Measurements from ENCODE around the gene TRPM2.
"Not testable (repeated sequence)": the region's sequence is repeated elsewhere in the genome, so short reads cannot be mapped to it uniquely, and the experiment has no call there.

TRPM2 gene

DNA sequence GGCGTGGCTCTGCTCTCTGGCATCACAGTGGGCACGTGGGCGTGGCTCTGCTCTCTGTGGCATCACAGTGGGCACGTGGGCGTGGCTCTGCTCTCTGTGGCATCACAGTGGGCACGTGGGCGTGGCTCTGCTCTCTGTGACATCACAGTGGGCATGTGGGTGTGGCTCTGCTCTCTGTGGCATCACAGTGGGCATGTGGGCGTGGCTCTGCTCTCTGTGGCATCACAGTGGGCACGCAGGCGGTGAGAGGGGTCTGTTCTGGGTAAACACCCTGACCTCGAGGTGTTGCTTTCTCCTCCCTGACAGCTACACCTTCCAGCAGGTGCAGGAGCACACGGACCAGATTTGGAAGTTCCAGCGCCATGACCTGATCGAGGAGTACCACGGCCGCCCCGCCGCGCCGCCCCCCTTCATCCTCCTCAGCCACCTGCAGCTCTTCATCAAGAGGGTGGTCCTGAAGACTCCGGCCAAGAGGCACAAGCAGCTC lies 64.2 kb downstream of the TRPM2 start:
- DNase-seq, result not testable (repeated sequence)

DNA sequence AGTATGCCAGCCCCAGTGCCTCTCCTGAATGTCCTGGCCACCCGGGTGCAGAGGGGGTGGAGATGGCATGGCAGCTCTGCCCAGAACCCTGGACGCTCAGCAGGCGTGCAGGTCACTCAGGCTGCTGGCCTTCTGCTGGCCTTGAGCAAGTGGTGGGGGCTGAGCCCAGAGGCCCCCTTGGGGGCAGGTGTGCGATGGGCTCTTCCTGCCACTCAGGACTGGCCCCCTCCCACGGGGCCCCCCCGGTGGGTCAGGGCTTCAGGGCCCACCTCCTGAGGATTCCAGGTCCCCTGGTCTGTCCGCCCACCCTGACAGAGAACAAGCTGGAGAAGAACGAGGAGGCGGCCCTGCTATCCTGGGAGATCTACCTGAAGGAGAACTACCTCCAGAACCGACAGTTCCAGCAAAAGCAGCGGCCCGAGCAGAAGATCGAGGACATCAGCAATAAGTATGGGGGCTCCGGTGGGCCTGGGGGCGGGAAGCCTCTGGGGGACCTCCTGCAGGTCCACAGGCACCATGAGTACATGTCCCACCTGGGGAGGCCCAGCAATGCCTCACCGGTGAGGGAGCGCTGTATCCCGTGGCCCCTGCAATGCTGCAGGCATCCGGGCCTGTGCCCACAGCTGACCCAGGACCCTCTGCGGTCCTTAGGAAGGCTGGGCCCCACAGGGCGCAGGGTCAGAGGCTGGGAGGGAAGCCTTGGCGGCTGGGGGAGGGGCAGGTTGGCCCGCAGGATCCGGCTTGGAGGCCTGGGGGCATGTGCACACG lies 64.9 kb downstream of the TRPM2 start:
- no peak for DNase-seq

DNA sequence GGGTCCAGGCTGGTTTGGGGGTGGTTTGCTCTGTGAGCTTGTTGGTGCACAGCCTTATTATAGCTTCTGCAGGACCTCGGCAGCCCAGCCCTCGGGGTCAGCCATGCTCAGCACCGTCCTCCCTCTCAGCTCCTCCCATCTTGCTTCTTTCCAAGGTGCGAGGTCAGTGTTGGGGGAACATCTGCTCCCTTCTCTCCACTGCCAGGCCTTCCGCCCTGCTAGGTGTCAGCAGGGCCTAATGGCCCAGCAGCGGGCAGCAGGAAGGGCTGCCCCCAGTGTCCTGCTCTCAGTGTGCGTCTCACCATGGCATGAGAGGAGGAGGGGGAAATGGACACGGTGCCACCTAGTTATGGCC lies 65.4 kb downstream of the TRPM2 start:
- DNase-seq, result no peak

DNA sequence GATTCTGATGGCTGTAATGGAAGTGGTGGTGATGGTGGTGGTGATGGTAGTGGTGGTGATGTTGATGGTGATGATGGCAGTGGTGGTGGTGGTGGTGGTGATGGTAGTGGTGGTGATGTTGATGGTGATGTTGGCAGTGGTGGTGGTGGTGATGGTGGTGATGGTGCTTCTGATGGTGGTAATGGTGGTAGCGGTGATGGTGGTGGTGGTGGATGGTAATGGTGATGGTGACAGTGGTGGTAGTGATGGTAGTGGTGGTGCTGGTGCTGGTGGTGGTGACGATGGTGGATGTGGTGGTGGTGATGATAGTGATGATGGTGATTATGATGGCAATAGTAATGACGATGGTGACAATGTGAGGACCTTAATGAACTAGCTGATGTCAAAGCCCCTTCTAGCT lies 66.3 kb downstream of the TRPM2 start:
- no peak for DNase-seq

DNA sequence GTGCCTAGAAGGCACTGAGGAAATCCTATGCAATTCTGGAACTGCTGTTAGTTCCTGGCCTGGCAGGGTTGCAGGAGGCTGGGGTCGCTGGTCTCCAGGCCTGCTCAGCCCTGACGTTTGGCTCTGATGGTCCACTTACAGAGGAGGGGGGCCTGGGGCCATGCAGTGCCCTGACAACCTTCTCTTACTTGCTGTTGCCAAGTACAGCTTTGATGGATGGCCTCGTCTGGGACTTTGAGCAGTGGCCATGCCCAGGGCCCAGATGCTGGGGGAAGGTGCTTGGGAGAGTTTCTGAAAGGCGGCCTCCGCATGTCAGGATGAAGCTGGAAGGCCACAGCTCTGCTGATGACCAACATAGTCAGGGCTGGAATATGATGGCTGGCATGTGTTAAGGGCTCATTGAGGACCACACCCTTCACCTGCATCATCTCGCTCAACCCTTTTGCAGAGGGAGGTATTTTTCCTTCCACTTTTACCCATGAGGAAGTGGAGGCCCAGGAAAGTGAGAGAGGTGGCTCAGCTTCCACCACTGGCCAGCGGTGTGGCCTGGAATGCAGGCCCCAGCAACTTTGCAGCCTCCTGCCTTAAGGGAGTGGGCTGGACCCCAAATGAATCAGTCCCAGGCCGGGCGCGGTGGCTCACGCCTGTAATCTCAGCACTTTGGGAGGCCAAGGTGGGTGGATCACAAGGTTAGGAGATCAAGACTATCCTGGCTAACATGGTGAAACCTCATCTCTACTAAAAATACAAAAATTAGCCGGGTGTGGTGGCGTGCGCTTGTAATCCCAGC lies 67.2 kb downstream of the TRPM2 start:
- DNase-seq, result no peak

DNA sequence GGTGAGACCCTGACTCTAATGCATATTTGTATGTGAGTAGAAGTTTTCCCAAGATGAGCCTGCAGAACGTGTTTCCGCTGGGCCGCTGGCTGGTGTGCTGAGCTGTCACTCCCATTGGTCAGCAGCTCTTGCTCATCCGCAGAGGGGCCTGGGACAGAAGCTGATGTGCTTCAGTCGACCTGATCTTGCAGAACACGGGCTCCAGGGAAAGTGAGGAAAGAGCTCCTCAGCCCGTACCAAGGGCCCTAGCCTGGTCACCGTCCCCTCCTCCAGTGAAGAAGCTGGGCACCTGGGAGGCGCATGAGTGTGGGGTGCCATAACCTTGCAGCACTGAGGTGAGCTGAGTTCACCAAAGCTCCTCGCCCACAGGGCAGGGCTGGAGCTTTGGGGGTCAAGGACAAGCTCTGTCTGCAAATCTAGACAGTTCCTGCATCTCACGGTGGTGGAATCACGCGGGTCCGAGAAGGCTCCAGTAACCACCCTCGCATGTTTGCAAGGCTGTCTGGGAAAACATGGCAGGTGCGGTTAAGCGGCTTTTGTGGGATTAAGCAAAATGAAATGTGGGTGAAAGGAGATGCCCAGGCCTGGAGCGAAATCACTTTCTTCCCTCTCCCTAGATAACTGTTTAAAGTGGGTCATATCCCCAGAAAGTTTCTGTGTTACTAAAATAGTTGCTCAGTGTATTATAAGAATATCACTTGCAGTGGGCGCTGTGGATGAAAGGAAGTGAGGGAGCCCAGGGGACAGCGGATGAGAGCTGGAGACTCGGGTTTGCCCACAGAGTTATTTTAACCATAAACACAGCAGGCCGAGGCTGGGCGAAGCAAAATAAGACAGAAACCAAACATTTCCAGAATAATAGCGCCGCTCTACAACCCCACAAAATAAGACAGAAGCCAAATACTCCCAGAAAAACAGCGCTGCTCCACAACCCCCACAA lies 68.8 kb downstream of the TRPM2 start:
- no peak for DNase-seq

DNA sequence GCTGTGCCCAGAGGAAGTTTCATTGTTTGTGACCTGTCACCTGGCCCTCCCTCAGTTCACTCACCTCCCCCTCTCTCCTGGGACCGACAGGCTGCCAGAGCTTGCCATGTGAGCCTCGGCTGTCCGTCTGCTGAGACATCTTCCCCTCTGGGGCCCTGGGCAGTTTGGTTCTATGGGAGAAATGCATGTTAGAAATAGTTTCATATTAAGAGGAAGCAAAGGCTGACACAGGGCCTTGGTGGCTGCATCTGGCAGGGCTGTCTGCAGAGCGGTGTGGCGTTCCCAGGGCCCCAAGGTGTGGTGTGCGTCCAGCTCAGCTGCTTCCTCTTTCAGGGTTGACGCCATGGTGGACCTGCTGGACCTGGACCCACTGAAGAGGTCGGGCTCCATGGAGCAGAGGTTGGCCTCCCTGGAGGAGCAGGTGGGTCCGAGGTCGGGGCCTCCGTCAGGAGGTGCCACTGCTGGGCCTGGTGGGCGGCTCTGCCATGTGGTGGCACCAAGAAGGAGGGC lies 69.9 kb downstream of the TRPM2 start:
- no peak for DNase-seq

DNA sequence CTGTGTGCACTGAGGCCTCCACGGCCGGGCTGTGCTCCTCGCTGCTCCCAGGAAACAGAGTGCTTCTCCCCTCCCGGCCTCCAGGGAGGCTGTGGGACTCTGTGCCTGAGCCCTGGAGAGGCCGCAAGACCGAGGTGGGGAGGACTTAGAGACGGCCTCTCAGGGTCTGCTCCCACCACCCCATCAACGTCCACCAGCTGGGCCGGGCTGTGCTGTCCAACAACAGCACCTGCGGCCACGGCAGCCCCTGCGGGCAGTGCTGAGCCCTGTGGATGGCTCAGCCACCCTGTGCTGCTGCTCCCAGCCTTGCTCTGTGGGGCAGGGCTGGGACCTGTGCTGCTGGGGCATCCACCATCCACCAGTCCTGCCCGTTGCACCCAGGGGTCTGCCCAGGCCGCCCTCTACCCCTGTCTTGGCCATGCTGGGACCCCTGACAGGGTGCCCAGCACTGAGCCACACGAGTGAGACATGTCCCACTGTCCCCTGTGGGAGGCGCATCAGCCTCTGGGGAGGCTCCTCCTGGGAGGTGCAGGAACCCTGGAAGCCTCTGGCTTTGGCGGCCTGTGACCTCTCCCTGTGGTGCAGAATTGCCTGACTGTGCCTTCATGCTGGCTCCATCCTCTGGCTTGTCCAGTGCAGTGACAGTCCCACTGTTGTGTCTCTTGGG lies 70.7 kb downstream of the TRPM2 start:
- DNase-seq, result no peak

DNA sequence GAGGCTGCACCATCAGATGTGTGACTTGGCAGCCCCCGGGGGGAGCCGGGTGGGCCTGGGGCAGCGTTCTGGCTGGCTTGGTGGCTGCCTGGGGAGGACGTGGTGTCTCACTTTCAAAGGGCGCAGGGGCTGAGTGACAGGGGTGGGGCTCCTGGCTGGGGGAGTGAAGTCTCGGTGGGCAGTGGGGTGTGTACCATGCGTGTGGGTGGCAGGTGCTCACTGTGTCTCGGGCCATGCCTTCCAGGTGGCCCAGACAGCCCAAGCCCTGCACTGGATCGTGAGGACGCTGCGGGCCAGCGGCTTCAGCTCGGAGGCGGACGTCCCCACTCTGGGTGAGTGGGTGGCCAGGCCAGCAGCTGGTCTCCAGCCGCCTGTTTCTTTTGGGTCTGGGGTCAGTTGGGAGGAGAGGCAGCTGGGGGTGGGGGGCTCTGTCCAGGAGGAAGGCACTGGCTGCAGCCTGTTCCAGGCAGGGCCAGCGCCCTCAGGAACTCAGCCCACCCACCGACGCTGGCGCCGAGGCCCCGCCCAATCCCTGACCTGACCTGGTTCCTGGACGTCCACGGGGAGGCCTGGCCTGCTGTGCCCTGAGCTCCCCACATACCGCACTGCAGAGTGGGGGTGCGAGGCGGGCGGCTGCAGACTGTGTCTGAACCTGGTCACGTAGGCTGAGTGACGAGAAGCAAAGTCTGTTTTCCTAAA lies 71.3 kb downstream of the TRPM2 start:
- no peak for DNase-seq

DNA sequence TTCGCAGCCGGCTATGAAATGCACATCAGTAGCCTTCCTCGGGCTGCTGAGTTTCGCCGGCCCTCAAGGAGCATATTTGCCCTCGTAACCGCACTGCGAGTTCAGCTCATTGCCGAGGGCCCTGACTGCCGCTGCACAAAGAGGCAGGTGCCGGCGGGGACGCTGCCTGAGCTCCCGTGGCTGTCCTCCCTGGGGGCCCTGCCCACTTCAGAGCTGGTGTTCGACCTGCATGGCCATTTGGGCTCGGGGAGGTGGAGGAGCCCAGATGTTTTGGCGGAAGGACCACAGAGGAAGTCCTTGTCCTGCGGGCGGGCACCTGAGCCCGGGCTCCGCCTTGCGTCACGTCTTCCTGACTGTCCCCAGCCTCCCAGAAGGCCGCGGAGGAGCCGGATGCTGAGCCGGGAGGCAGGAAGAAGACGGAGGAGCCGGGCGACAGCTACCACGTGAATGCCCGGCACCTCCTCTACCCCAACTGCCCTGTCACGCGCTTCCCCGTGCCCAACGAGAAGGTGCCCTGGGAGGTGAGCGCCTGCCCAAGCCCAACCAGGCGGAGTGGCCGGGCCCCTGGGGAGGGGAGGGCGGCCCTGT lies 72.0 kb downstream of the TRPM2 start:
- no peak for DNase-seq

DNA sequence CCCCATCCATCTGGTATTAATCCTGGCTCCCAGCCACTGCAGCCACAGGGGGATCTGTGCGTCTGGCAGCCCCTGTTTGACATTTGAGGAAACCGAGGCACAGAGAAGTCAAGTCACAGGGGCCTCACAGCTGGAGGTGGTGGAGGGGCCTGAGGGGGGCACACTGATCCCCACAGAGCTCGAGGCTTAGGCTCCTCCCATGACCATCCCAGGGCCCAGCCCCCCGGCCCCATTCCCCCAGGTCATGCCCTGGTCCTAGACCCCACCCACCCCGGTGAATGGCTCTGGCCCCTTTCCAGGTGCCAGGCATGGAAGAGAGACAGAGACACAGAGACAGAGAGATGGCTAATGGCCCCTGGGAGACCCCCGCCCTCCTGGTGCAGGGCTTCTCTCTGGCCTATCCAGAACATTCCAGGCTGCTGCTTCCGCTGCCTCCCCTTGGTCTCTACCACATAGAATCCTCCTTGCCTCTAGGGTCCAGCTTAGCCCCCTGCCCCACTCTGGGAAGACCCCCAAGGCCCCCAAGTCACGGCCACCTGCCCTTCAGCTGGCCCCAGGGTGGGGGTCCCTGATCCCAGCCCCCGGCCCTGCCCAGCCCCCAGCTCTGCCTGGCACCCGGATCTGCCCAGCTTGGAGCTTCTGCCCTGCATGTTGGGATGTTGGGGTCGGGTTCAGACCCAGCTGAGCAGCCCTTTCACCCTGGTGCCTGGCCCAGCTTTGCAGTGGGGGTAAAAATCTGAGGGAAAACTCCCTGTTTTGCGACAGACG lies 72.7 kb downstream of the TRPM2 start:
- no peak for DNase-seq

DNA sequence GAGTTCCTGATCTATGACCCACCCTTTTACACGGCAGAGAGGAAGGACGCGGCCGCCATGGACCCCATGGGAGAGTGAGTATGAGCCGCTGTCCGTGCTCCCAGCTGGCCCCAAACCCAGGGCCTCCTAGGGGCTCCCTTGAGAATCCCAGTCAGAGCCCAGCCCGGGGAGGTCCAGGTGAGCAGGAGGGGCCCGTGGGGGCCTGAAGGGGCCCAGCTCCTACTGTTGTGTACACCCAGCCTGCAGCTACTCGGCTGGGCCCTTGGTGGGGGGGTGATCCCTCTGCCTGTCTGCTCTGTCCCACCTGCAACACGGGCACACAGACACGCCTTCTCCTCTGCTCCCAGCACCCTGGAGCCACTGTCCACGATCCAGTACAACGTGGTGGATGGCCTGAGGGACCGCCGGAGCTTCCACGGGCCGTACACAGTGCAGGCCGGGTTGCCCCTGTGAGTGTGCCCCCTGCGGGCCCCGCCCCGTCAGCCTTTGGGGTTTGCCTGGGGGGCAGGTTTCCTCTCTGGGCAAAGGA lies 73.3 kb downstream of the TRPM2 start:
- no peak for DNase-seq

DNA sequence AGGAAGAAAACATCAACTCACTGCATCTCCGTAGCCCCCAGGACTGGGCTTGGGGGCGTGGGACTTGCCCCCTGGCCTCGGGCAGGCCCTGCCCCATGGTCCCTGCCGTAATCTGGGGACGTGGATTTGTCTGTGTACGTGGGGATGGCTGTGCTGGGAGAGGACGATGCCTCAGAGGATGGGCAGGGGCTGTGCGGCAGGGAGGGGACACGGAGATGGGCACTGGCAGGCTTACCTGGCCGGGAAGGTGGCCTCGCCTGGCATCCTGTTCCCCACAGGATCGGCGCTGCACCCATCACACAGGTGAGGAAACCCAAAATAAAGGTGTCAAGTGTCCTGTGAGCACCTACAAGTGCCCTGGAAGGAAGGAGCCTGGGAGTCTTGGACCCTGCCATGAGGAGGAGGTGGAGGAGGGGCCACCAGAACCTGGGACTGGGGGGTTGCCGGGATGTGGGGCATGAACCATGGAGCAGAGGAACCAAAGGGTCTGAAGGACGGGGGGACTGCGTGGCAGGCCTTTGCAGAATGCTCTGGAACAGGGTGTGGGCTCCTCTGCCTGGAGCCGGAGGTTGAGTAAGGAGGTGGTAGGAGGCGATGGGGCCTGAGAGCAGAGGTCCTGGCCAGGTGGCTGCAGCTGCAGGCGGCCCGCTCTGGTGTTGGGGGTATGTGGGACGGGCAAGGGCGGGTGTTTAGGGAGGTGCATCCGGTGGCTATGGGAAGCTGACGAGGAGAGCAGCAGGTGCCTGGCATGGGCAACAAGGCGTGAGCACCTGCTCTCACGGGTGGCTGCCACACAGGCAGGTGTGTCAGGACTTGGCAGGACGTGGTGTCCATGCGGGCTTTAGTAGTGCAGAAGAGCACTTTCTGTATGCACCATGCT lies 74.1 kb downstream of the TRPM2 start:
- no peak for DNase-seq

DNA sequence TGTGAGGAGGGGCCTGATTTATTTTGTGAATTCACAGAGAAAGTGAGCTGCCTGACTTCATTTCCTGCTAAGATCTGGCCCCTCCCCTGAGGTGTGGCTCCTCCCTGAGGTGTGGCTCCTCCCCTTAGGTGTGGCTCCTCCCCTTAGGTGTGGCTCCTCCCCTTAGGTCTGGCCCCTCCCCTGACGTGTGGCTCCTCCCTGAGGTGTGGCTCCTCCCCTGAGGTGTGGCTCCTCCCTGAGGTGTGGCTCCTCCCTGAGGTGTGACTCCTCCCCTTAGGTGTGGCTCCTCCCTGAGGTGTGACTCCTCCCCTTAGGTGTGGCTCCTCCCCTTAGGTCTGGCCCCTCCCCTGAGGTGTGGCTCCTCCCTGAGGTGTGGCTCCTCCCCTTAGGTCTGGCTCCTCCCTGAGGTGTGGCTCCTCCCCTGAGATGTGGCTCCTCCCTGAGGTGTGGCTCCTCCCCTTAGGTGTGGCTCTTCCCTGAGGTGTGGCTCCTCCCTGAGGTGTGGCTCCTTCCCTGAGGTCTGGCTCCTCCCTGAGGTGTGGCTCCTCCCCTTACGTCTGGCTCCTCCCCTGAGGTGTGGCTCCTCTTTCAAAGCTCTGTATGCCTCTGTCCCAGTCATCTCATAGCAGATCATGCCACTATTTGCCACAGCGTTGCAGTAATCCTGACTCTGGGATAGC lies 75.0 kb downstream of the TRPM2 start:
- no peak for DNase-seq

DNA sequence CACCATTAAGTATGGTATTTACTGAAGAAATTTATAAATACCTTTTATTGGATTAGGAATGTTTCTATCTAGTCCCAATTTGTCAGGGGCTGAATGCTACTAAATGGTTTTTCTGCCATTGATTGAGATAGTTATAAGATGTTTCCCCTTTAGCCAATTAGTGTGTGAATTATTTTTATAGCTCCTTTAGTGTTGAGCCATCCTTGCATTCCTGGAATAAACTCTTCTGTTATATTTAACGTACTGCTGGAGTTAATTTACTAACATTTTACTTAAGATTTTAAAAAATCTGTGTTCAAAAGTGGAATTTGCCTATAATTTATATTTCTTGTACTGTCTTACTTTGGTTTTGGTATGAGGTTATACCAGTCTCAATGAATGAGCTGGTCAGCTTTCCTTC lies 76.5 kb downstream of the TRPM2 start:
- no peak for DNase-seq

DNA sequence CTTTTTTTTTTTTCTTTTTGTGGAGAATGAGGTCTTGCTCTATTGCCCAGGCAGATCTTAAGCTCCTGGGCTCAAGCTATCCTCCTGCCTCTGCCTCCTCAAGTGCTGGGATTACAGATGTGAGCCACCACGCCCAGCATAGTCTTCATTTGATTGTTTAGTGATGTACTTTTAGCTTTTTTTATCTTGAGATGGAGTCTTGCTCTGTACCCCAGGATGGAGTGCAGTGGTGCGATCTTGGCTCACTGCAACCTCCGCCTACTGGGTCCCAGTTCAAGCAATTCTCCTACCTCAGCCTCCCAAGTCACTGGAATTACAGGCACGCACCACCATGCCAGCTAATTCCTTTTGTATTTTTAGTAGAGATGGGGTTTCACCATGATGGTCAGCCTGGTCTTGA lies 77.9 kb downstream of the TRPM2 start:
- no peak for DNase-seq

DNA sequence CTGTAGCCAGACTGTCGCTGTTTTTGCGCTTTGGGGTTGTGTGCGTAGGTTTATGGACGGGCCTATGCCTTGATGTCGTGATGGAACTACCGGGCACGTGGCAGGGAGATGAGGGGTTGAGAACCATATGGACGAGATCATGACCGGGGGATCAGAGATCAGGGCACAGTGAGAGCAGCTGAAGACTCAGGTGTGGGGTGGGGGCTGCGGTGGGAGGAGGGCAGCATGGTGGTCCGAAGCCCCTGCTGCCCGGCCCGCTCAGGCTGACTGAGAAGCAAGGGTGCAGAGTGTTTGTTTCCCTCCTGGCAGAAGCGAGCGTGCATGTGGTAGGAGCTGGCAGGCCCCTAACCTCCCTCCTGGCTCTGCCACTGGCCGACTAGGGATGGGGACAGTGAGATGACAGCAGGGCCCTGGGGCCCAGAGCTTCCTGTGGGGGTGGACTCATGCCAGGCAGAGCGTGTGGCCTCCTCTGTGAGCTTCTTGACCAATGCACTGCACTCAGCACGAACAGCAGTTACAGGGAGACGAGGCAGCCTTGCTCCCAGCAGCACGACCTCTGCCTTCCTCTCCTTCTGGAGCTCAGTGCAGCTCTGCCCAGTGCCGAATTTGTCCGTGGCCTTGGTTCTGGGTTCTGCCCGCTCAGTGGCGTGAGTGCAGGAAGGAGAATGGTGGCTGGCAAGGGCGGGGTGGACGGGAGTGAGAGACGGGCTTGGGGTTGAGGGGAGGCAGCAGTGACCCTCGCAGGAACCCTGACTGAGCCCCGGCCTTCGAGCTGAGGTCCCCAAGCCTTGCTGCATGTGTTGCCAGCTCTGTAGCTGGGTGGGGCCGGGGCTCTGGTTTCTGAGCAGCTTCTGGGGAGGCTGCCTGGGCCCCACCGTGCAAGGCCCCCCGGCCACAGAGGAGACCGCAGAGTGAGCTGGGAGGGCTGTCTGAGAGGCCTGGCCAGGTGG lies 79.7 kb downstream of the TRPM2 start:
- DNase-seq, result no peak

Measured in midbrain (tissue), 1 donor.